ENCODE results near the gene CKS2.
A peak's percentile ranks its signal among the peaks of the same experiment; 100 is the strongest.
"Not testable (repeated sequence)": the region's sequence is repeated elsewhere in the genome, so short reads cannot be mapped to it uniquely, and the experiment has no call there.

The CKS2 gene

GRCh38 chr9:89310475-89311345 lies at the start of gene CKS2:
CKS2 (plus strand) TSS chr9:89311195; CDS start chr9:89311293, 98 bp downstream.
- DNase-seq: peak; percentile 99

GRCh38 chr9:89273528-89274279 lies 37.3 kb upstream of the CKS2 start:
- no peak for DNase-seq

DNA sequence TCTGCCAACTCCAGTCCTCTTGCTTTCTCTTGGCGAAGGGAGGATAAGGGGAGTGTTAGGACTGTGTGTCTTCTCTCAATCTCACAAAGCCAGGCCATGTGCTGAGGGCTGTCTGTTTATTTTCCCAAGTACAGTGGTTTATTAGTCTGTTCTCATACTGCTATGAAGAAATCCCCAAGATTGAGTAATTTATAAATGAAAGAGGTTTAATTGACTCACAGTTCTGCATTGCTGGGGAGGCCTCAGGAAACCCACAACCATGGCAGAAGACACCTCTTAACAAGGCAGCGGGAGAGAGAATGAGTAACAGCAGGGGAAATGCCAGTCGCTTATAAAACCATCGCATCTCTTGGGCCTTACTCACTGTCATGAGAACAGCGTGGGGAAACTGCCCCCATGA lies 36.2 kb upstream of the CKS2 start:
- DNase-seq: no peak

DNA sequence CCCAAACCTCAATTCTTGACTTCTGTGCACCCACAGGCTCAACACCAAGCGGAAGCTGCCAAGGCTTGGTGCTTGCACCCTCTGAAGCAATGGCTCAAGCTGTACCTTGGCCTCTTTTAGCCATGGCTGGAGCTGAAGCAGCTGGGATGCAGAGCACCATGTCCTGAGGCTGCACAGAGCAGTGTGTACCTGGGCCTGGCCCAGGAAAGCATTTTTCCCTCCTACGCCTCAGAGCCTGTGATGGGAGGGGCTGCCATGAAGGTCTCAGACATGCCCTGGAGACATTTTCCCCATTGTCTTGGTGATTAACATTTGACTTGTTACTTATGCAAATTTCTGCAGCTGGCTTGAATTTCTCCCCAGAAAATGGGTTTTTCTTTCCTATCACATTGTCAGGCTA lies 35.0 kb upstream of the CKS2 start:
- not testable (repeated sequence) for DNase-seq

- DNase-seq: no peak
These were observed 34.0 kb upstream of the CKS2 start for GRCh38 chr9:89277043-89277442.

DNA sequence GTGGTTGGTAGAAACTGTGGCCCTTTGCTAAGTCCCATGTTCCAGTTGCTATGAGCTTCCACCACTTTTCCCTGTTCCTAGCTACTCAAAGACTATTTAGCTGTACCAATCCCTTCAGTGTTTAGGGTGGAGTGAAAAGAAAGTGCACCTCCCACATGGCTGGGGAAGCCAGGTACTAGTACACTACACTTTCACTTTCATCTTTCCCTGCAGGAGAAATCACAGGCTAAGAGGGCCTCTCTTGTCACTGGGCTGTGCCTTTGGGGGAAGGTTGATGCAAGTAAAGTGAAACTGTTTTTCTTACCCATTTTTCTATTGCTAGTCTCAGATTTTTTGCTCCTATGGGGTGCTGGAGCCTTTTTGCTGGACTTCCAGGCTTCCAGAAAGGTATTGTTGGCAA lies 33.5 kb upstream of the CKS2 start:
- DNase-seq: no peak

GRCh38 chr9:89278551-89278950 lies 32.4 kb upstream of the CKS2 start:
- DNase-seq: no peak

DNA sequence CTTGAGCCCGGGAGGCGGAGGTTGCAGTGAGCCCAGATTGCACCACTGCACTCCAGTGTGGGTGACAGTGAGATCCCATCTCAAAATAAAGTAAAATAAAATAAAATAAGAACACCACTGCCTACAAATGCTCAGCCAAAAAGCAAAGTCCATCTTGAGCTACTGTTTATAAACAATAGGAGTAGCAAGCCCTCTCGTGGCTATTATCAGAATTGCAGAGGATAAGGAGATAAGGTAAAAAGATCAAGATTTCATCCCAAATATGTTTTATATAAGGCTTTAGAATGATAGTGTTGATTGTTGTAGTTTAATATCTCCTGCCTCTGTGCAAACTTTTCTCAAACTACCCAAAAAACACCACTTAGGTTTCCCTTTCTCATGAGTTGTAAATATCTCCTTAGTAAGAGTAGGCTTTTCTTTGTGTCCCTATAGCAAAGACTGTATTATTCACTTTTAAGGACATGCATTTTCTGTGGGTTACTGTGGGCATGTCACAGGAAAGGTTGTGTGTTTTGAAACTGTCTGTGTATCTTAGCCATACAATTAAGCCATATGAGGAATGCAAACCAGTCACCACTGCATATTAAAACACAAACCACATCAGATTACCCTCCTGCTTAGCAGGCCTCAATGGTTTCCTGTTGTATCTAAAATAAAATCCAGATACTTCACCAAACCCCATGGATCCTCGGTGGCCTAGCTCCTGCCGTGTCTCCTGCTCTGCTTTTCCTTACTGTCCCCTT lies 31.8 kb upstream of the CKS2 start:
- DNase-seq: peak; percentile 34

DNA sequence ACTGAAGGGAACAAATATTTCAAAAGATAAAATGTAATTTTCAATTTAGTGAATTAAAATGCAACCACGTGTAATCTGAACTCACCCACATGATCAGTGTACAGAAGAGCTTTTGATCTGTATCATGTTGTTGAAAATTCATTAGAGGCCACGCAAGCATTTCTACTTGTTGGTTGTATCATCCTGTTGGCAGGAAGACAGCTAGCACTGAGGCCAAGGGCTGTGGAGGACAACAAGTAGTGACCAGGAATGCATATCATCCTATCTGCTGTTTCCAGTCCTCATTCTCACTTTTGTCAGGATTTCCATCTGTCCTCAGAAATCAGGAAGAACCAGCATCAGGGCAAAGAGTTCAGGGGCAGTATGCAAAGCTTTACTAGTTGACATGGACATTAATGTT lies 29.9 kb upstream of the CKS2 start:
- DNase-seq: no peak

DNA sequence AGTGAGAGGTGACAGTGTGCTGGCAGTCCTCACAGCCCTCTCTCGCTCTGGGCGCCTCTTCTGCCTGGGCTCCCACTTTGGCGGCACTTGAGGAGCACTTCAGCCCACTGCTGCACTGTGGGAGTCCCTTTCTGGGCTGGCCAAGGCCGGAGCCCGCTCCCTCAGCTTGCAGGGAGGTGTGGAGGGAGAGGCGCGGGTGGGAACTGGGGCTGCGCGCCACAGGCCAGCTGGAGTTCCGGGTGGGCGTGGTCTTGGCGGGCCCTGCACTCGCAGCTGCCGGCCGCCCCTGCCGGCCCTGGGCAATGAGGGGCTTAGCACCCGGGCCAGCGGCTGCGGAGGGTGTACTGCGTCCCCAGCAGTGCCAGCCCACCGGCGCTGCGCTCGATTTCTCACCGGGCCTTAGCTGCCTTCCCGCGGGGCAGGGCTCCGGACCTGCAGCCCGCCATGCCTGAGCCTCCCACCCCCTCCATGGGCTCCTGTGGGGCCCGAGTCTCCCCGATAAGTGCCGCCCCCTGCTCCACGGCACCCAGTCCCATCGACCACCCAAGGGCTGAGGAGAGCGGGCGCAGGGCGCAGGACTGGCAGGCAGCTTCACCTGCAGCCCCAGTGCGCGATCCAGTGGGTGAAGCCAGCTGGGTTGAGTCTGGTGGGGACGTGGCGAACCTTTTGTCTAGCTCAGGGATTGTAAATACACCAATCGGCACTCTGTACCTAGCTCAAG lies 28.6 kb upstream of the CKS2 start:
- DNase-seq: peak; percentile 67

- DNase-seq: no peak
These were observed 26.9 kb upstream of the CKS2 start for GRCh38 chr9:89284076-89284475.

DNA sequence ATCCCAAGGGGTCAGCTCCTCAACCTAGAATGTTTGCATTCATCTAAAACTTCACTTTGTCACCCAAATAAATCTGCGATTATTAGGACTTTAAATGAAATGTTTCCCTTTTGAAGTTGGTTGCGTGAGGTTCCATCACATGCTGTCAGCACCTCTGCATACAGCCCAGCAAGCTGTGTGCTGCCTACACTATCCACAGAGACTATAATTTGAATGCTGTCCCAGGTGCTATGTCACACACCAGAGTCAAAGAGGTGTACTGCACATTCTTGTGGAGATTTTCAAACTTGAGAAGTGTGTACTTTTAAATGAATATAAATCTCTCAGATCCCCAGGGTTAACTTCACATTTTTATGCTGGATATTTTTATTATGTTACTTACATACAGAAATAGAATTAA lies 19.3 kb upstream of the CKS2 start:
- no peak for DNase-seq

- no peak for DNase-seq
These were observed 18.0 kb upstream of the CKS2 start for GRCh38 chr9:89293014-89293413.

DNA sequence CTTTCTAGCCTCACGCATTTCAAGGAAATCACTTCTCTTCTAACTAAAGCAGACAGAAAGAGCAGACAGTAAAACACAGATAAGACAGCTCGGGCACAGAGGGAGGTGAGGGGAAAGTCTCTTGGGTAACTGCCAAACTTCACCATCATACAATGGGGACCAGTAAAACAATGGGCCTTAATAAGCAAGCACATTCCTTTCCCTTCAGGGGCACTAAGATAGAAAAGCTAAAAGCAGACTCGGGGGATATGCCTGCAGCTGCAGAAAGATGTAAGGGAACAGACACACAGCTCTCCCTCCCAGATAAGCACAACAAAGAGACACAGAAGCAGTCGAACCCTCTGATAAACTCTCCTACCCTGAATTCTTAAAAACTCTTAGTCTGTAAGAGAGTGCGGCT lies 15.6 kb upstream of the CKS2 start:
- no peak for DNase-seq

GRCh38 chr9:89301996-89302395 lies 9.0 kb upstream of the CKS2 start:
- DNase-seq: not testable (repeated sequence)

- DNase-seq: no peak
These were observed 6.8 kb upstream of the CKS2 start for GRCh38 chr9:89304020-89304833.

DNA sequence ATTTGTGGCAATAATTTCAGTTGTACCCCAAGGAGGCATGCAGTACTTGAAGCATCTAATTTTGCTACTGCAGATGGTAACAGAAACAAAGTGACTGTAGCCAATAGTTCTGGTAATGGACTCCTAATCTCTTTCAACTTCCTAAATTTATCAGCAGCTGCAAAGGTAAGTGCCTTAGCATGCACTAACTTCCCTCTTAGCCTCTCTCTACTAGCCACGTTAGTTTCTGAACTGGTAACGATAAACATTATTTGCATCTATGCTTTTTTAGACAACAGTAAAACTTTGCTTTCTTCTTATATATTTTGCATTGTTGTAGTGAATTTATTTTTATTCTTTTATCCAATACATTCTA lies 6.2 kb upstream of the CKS2 start:
- no peak for DNase-seq

DNA sequence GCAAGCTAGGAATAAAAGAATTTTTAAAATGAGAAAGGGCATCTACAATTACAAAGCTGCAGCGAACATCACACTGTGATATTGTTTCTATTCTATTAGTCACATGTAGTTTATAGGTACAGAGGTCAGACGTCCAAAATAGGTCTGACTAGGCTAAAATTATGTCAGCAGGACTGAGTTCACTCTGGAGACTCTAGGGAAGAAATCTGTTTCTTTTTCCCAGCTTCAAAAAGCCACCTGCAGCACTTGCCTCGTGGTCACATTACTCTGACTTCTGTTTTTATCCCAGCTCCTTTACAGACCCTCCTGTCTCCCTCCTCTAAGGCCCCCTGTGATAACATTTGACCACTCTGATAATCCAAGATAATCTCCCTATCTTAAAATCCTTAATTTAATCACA lies 5.1 kb upstream of the CKS2 start:
- no peak for DNase-seq

GRCh38 chr9:89309166-89309565 lies 1.8 kb upstream of the CKS2 start:
- DNase-seq: no peak

DNA sequence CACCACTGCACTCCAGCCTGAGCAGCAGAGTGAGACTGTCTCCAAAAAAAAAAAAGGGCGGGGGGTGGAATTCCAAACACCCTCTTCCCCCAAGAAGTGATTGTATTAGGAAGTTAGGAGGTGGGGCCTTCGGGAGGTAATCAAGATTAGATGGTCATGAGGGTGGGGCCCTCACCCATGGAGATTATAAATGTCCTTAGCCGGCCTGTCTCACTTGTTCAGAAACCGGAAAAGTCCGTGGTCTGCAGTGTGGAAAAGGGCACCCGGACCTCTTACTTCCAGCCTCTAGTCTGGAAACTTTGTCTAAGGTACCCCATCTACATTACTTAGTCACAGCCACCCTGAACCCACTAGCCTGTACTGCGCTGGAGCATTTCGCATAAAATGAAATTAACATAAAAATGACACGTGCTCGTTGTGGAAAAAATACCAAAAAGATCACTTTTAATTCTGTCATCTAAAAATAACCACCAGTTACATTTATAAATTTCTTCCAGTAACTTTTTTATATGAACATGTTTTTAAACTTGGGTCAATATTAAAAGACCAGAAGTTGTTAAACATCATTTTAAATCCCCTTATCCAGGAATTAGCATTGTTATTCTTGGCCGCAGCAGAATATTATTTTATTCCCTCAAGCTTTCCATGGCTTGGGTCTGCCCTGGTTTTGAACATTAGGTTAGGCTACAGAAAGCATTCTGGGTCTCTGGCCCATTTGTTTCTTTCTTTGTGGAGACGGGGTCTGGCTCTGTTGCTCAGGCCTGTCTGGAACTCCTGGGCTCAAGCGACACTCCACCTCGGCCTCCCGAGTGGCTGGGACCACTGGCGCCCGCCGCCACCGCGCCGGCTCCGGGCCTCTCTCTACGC lies 1.2 kb upstream of the CKS2 start:
- peak; percentile 26 for DNase-seq
